K562 (cell line): ENCODE measurements around the gene RSAD1. TPM values are rescaled to one million over a fixed set of nuclear protein-coding genes. Genes with fewer than 3 reads are reported as not detected.

Experiments
- ATAC-seq: fragments of 200-7000 bp; cut with Tn5 transposase; 3 replicates; pipeline ENCODE4 v1.9.1; 2020; ENCODE audit warnings: moderate library complexity
- BruUV-seq: library from RNA; stranded (reverse); fragments of 400-500 nt; replicated peaks from 2 replicates; lab custom pipeline; 2021; lab: Mats Ljungman, UMichigan
- CTCF ChIA-PET: fragments of 300-600 bp; formaldehyde crosslinking; extraction: SDS; loops from one replicate; lab custom pipeline; 2021; ENCODE audit warnings: low intra/inter-chr PET ratio; lab: Yijun Ruan, JAX
- POLR2A ChIA-PET: fragments of 300-600, 350-650 bp; sonication (Branson Sonifier 250); formaldehyde crosslinking; extraction: SDS; loops from one replicate; lab custom pipeline; 2021; ENCODE audit warnings: antibody characterized with exemption, inconsistent platforms; lab: Yijun Ruan, JAX
- DNase-seq, 4 experiments: peaks; one replicate each; pipeline versions ENCODE4 v3.0.0 to v3.0.0-alpha.2; 2011 to 2018; ENCODE audit warnings: low spot score in 3 of 4, mixed read lengths in 3 of 4; ENCODE audit errors: extremely low read depth in 1 of 4
- FAIRE-seq: peaks from 2 replicates; lab custom pipeline; 2011; peaks lifted over from hg19 to GRCh38; lab: Jason Lieb, UNC
- H2AFZ ChIP-seq: 2 replicates; pipeline ENCODE4 v1.6.0; 2011; ENCODE audit warnings: low read depth, low read length, control low read depth, inconsistent platforms
- H3K27ac ChIP-seq: fragments of 200-600 bp; 3 replicates; pipeline ENCODE4 v1.8.0; 2011; ENCODE audit warnings: low read depth, mild to moderate bottlenecking, control low read depth, inconsistent platforms, low read length, moderate library complexity, mixed read lengths; ENCODE audit errors: extremely low read depth
- H3K27me3 ChIP-seq, 2 experiments: fragments of 300-600 bp in 1 of 2; 2 replicates in 1 of 2; 3 replicates in 1 of 2; pipeline versions ENCODE4 v1.6.0 to v1.8.0; 2011; ENCODE audit warnings: inconsistent platforms in 2 of 2, low read length in 2 of 2, mild to moderate bottlenecking in 1 of 2, mixed read lengths in 1 of 2, moderate library complexity in 1 of 2; ENCODE audit not compliant: control insufficient read depth in 2 of 2, insufficient read depth in 2 of 2
- H3K36me3 ChIP-seq: fragments of 300-600 bp; 3 replicates; pipeline ENCODE4 v1.8.0; 2011; ENCODE audit warnings: mild to moderate bottlenecking, low read length, inconsistent platforms; ENCODE audit not compliant: control insufficient read depth, insufficient read depth
- H3K4me1 ChIP-seq, 2 experiments: fragments of 200-600 bp in 1 of 2; replicated peaks in 1 of 2; 2 replicates in 1 of 2; 3 replicates in 1 of 2; pipeline versions ENCODE4 v1.5.1 to v1.8.0; 2011; ENCODE audit warnings: inconsistent platforms in 2 of 2, low read length in 2 of 2, mild to moderate bottlenecking in 1 of 2, mixed read lengths in 1 of 2, moderate library complexity in 1 of 2; ENCODE audit not compliant: control insufficient read depth in 2 of 2, insufficient read depth in 2 of 2
- H3K4me2 ChIP-seq: 2 replicates; pipeline ENCODE4 v1.6.1; 2011; ENCODE audit warnings: low read length, control low read depth, inconsistent platforms, mixed read lengths; ENCODE audit not compliant: insufficient read depth
- H3K4me3 ChIP-seq: fragments of 200-600 bp; sonication (generic), shearing (Covaris generic); 2 replicates; pipeline ENCODE4 v1.5.1; 2016; ENCODE audit warnings: control low read depth, inconsistent platforms
- H3K79me2 ChIP-seq: fragments of 200-600 bp; 3 replicates; pipeline ENCODE4 v1.8.0; 2011; ENCODE audit warnings: low read length, inconsistent platforms; ENCODE audit not compliant: control insufficient read depth, insufficient read depth
- H3K9ac ChIP-seq, 2 experiments: 2 replicates each; pipeline versions ENCODE4 v1.6.0 to v1.6.1; 2011; ENCODE audit warnings: low read depth in 2 of 2, low read length in 2 of 2, control low read depth in 1 of 2, inconsistent platforms in 1 of 2, mild to moderate bottlenecking in 1 of 2, mixed read lengths in 1 of 2; ENCODE audit not compliant: insufficient read depth in 1 of 2
- H3K9me1 ChIP-seq: one replicate; pipeline ENCODE4 v1.6.0; 2011; ENCODE audit warnings: inconsistent platforms, mild to moderate bottlenecking, low read length, moderate library complexity; ENCODE audit not compliant: control insufficient read depth, insufficient read depth
- H3K9me3 ChIP-seq: replicated peaks from 2 replicates; pipeline ENCODE4 v1.5.1; 2011; ENCODE audit warnings: low read depth, low read length, inconsistent platforms; ENCODE audit not compliant: control insufficient read depth, insufficient read depth
- H4K20me1 ChIP-seq: replicated peaks from 2 replicates; pipeline ENCODE4 v1.6.1; 2011; ENCODE audit warnings: low read length, inconsistent platforms, mixed read lengths; ENCODE audit not compliant: control insufficient read depth, insufficient read depth
- ARID3A ChIP-seq: IDR thresholded peaks from 2 replicates; pipeline ENCODE4 v1.6.1; 2012; ENCODE audit warnings: low read depth, low read length, improper control_type of control experiment, borderline replicate concordance
- BCOR ChIP-seq: fragments of 450-650 bp; IDR thresholded peaks from 2 replicates; pipeline ENCODE4 v1.6.1; 2016
- CSDE1 ChIP-seq, 2 experiments: fragments of 450-650 bp; IDR thresholded peaks; 2 replicates each; pipeline ENCODE4 v1.6.1; 2016; ENCODE audit warnings: mild to moderate bottlenecking in 1 of 2
- FOS ChIP-seq: IDR thresholded peaks from 3 replicates; pipeline ENCODE4 v1.6.1; 2011; ENCODE audit not compliant: insufficient read length; ENCODE audit errors: extremely low read depth
- HLTF ChIP-seq: fragments of 450-650 bp; IDR thresholded peaks from 2 replicates; pipeline ENCODE4 v1.6.1; 2016
- KDM4B ChIP-seq, 2 experiments: fragments of 450-650 bp in 1 of 2; sonication (generic) in 1 of 2; IDR thresholded peaks; 2 replicates each; pipeline ENCODE4 v1.6.1; 2016 to 2017; ENCODE audit warnings: borderline replicate concordance in 2 of 2, antibody characterized with exemption in 1 of 2, low read depth in 1 of 2, mild to moderate bottlenecking in 1 of 2
- KLF10 ChIP-seq: fragments of 250-450 bp; sonication (Bioruptor Pico); IDR thresholded peaks from 2 replicates; pipeline ENCODE4 v1.6.1; 2021; ENCODE audit warnings: matching md5 sums
- MIER1 ChIP-seq: fragments of 450-650 bp; IDR thresholded peaks from 2 replicates; pipeline ENCODE4 v1.6.1; 2016; ENCODE audit warnings: antibody characterized with exemption, mild to moderate bottlenecking, low read depth
- RFX7 ChIP-seq: fragments of 250-450 bp; sonication (Bioruptor Pico); IDR thresholded peaks from 2 replicates; pipeline ENCODE4 v1.5.1; 2021; ENCODE audit warnings: mild to moderate bottlenecking
- SMARCA4 ChIP-seq: fragments of 450-650 bp; IDR thresholded peaks from 2 replicates; pipeline ENCODE4 v1.6.1; 2016
- SMARCA5 ChIP-seq: fragments of 450-650 bp; IDR thresholded peaks from 2 replicates; pipeline ENCODE4 v1.6.1; 2016
- TCF3 ChIP-seq: sonication (generic); formaldehyde crosslinking; IDR thresholded peaks from 2 replicates; pipeline ENCODE4 v1.4.0; 2020; ENCODE audit warnings: mild to moderate bottlenecking, missing genetic modification reagents
- ZFP91 ChIP-seq: sonication (generic); formaldehyde crosslinking; IDR thresholded peaks from 2 replicates; pipeline ENCODE4 v1.8.0; 2022; ENCODE audit warnings: mild to moderate bottlenecking, missing genetic modification reagents
- ZNF212 ChIP-seq: fragments of 450-650 bp; formaldehyde crosslinking; IDR thresholded peaks from 2 replicates; pipeline ENCODE4 v1.4.0; 2020; ENCODE audit warnings: mild to moderate bottlenecking
- WGBS: fragments of 100-300 bp; shearing (Covaris generic); methylation state at CpG from one replicate; pipeline ENCODE4 v1.1.6; 2016; ENCODE audit warnings: low coverage, mixed read lengths; ENCODE audit not compliant: insufficient coverage; ENCODE audit errors: missing lambda C conversion rate; 5-methylcytosine and 5-hydroxymethylcytosine counted together
- in situ Hi-C: fragments of 300-500 bp; cut with MboI; formaldehyde crosslinking; loops from 4 replicates; pipeline ENCODE4 v1.15.0; 2018; ENCODE audit warnings: inconsistent platforms, mixed read lengths
- intact Hi-C: fragments of 100-400 bp; cut with micrococcal nuclease; formaldehyde crosslinking; loops from 2 replicates; pipeline ENCODE4 v1.14.2; 2022
- polyA plus RNA-seq, 8 experiments: library from polyadenylated mRNA; depleted of rRNA in 4 of 8; stranded (reverse) in 5 of 8; unstranded in 3 of 8; fragments of >200 nt; fragmentation: Nextera tagmentation in 2 of 8; fragmentation: Illumina TruSeq in 1 of 8; extraction: Ambion mirVana in 2 of 8; extraction: Trizol in 1 of 8; gene quantifications; 2 replicates each; pipeline versions ENCODE4 v1.2.1 to v1.2.3, GENCODE V29; 2011 to 2014; ENCODE audit warnings: inconsistent platforms in 1 of 8, missing spikeins in 1 of 8
- total RNA-seq, 7 experiments: library from RNA; depleted of rRNA in 6 of 7; stranded (reverse); fragments of >200 nt in 6 of 7; fragmentation: Illumina TruSeq in 2 of 7; extraction: Trizol in 2 of 7; gene quantifications; 2 replicates each; pipeline versions ENCODE4 v1.2.1 to v1.2.3, GENCODE V29; 2011 to 2021; ENCODE audit warnings: low replicate concordance in 1 of 7

RSAD1 gene
- total and polyA plus RNA-seq, 9 of the 15 experiments (the other 6 are each of a cell fraction or from before 2014, with no cell fraction given) = 4.5 to 42.5 (median 26.8) TPM

GRCh38 chr17:50440172-50440837 is 38.4 kb upstream of the RSAD1 start:
- no peak overlapping the region for H3K4me2 ChIP-seq
- peaks cover 6 to 15% of the 10 kb centered on the region in 2 experiments; a peak in 4 of 5 replicates for H3K4me1 ChIP-seq
- H4K20me1 ChIP-seq = no peaks in the 10 kb centered on the region; the same call in 1 of the 2 replicates
- TF ChIP-seq RFX7 (CRISPR knock-in tag) (no peak), FOS (no peak), SMARCA5 (no peak), TCF3 (no peak), KDM4B (IDR thresholded peaks at IDR 0.05; ENCODE audit: borderline replicate concordance in 2 of 2, low read depth in 1 of 2) (no peak), ZNF212 (no peak), MIER1 (no peak), CSDE1 (IDR thresholded peaks at IDR 0.05) (no peak), HLTF (no peak), SMARCA4 (no peak), ZFP91 (no peak), ARID3A (no peak), BCOR (no peak), KLF10 (CRISPR knock-in tag) (no peak)
- ATAC-seq (no peak), DNase-seq (no peak), FAIRE-seq (no peak)
- H3K4me3 ChIP-seq = no peak overlapping the region
- H3K36me3 ChIP-seq = no peaks in the 10 kb centered on the region
- no peaks in the 10 kb centered on the region for H3K9me1 ChIP-seq
- WGBS = 9% methylated on average over 4 of the region's 4 CpGs
- H2AFZ ChIP-seq = no peak overlapping the region
- intact Hi-C loops (no loop called here), in situ Hi-C loops (no loop called here)
- ChIA-PET POLR2A (interaction anchor here (0.9 to 1.0 kb wide), 2 partner anchors 9 to 15 kb away, joined by 3 to 7 read pairs; no protein-coding TSS in a partner anchor), CTCF (no interaction called here)
- no peaks in the 10 kb centered on the region for H3K9me3 ChIP-seq
- H3K27ac ChIP-seq = no peak overlapping the region
- BruUV-seq = no TSS peak
- H3K79me2 ChIP-seq = no peaks in the 10 kb centered on the region
- peak overlapping the region in 1 of 2 experiments; percentile 43; a peak in 2 of 4 replicates for H3K9ac ChIP-seq
- H3K27me3 ChIP-seq = no peaks in the 10 kb centered on the region; a peak in 1 of 5 replicates
